ENCODE data around the gene DENND1B.

DNA sequence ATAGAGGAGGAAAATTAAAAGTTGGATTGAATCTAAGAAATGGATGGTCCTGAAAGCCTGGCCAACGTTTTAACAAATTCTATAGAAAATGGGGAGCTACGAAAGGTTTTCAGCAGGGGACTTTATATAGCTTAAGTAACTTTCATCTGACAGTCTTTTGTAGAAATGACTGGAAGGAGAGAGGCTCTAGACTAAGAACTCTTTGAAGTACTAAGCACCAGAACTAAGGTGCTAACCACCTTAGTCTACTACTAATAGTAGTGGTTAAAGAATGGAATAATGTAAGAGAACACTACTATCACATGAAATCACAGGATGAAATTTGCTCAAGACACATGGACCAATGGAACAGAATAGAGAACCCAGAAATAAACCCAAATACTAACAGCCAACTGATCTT lies 126.1 kb downstream of the DENND1B start:
- no peak for TF ChIP-seq EZH2 (IDR thresholded peaks at IDR 0.05; ENCODE audit: borderline replicate concordance)
- TF ChIP-seq CTCF (IDR thresholded peaks at IDR 0.05; ENCODE audit: poor library complexity): no peak
